ENCODE measurements around the gene LAPTM4A.

- TF ChIP-seq CTCF (IDR thresholded peaks at IDR 0.05; ENCODE audit: insufficient read depth, low read depth, low read length) (no peak), EZH2 (IDR thresholded peaks at IDR 0.05; ENCODE audit: insufficient read depth, low read length) (no peak)
These were observed 29.9 kb downstream of the LAPTM4A start for GRCh38 chr2:20021405-20022009.
